ENCODE results near the gene PTCD1. TPM values are rescaled to one million over a fixed set of nuclear protein-coding genes. Genes with fewer than 3 reads are reported as not detected.
A peak's percentile ranks its signal among the peaks of the same experiment; 100 is the strongest.

PTCD1 gene
- total and polyA plus RNA-seq, 9 of the 15 experiments (the other 6 are each of a cell fraction or from before 2014, with no cell fraction given) = 0.46 to 17.1 (median 6.2) TPM

DNA sequence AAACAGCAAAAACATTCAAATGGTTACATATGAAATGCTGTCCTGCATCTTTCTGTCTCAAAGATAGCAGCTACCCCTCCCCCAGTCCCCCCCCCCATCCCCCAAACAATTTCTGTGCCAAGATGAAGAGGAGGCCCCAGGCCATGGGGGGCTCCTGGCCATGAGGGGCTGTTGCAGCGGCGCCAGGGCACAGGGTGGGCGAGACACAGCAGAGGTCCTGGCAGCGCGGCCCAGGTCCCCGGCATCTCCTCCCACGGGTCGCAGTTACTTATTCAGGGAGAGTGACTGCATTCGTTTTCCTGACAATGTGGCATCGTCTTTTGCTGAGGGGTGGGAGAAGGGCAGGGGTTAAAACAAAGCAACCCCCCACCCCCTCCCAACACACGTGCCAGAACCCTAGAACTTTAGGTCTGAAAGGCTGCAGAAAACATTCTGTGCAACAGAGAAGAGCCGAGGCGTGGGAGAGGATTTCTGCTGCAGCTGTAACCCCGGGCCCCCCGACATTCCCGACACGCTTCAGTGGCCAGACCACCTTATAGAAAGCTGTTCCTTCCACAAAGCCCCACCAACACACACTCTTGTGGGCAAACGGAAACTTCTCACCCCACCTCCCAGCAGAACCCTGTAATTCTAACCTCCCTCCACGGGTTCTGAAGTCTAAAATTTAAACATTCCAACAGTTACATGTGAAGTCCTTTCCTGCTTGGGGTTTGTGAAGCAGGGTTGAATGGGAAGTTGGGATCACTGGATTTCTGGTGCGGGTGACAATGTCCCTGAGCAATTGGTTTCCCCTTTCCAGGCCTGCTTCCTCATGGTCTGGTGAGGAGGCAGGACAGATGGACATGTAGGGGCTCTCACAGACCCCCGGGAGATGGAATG is 41.9 kb downstream of the PTCD1 start:
- Histone ChIP-seq H3K36me3 (ENCODE audit: control insufficient read depth, insufficient read depth, low read length) (peaks cover 97% of the 10 kb centered on the region), H3K4me2 (ENCODE audit: insufficient read depth, low read length) (no peak overlapping the region), H3K9me3 (replicated peaks; ENCODE audit: control insufficient read depth, insufficient read depth, low read depth, low read length) (no peaks in the 10 kb centered on the region), H3K9ac (ENCODE audit: insufficient read depth in 1 of 2, low read depth in 2 of 2, low read length in 2 of 2) (no peak overlapping the region), H4K20me1 (replicated peaks; ENCODE audit: control insufficient read depth, insufficient read depth, low read length) (peaks cover 28% of the 10 kb centered on the region; the same call in 1 of the 2 replicates), H2AFZ (ENCODE audit: low read depth, low read length) (no peak overlapping the region), H3K9me1 (ENCODE audit: control insufficient read depth, insufficient read depth, low read length) (no peaks in the 10 kb centered on the region), H3K79me2 (ENCODE audit: control insufficient read depth, insufficient read depth, low read length) (no peaks in the 10 kb centered on the region), H3K27me3 (ENCODE audit: control insufficient read depth in 2 of 2, insufficient read depth in 2 of 2, low read length in 2 of 2) (no peaks in the 10 kb centered on the region), H3K4me3 (no peak overlapping the region), H3K4me1 (replicated peaks in 1 of 2; ENCODE audit: control insufficient read depth in 2 of 2, insufficient read depth in 2 of 2, low read length in 2 of 2) (peaks cover 0 to 29% of the 10 kb centered on the region in 2 experiments; a peak in 2 of 5 replicates), H3K27ac (ENCODE audit: extremely low read depth, low read depth, low read length) (no peak overlapping the region)
- in situ Hi-C loops (cut with MboI) = no loop called here
- intact Hi-C loops (cut with micrococcal nuclease) = no loop called here
- no peak for ATAC-seq
- BruUV-seq (replicated peaks) = no TSS peak
- no peak for FAIRE-seq
- TF ChIP-seq POLR2G (IDR thresholded peaks at IDR 0.05; ENCODE audit: low read depth, low read length) (peak; percentile 71), ZNF740 (CRISPR knock-in tag; IDR thresholded peaks at IDR 0.05) (0 out of 2 replicates have a peak, but pooled peaks have one; percentile 25), ZNF740 (tag; IDR thresholded peaks at IDR 0.05) (0 out of 4 replicates have a peak, but pooled peaks of 1 of the 2 experiments have one; percentile 50), RBM22 (IDR thresholded peaks at IDR 0.05; ENCODE audit: low read depth, low read length, poor library complexity, severe bottlenecking) (peak; percentile 74), POLR2AphosphoS2 (IDR thresholded peaks at IDR 0.05; ENCODE audit: low read length) (peak; percentile 35; the same call in 1 of the 2 replicates), LEF1 (IDR thresholded peaks at IDR 0.05) (no peak), RBFOX2 (IDR thresholded peaks at IDR 0.05; ENCODE audit: low read depth, low read length) (peak; percentile 29), SMARCB1 (IDR thresholded peaks at IDR 0.05; ENCODE audit: insufficient read length, low read depth) (no peak), POLR2A (conservative IDR thresholded peaks at IDR 0.05) (peak; percentile 72), HDAC2 (IDR thresholded peaks at IDR 0.05) (no peak), POLR2B (IDR thresholded peaks at IDR 0.05; ENCODE audit: low read depth, partially characterized antibody) (peak; percentile 30), SUPT5H (IDR thresholded peaks at IDR 0.05) (peak; percentile 67), ZNF3 (CRISPR knock-in tag; IDR thresholded peaks at IDR 0.05) (0 out of 2 replicates have a peak, but pooled peaks have one; percentile 9), PML (IDR thresholded peaks at IDR 0.05; ENCODE audit: low read length) (peak; percentile 59; the same call in 1 of the 2 replicates)
- WGBS (ENCODE audit: insufficient coverage, low coverage, missing lambda C conversion rate) = 87% methylated on average over 18 of the region's 21 CpGs
- ChIA-PET CTCF (ENCODE audit: low intra/inter-chr PET ratio) (no interaction called here), POLR2A (interaction anchor here (0.6 to 1.8 kb wide), 3 partner anchors 9 to 223 kb away, joined by 3 to 7 read pairs (median 3); no protein-coding TSS in a partner anchor)
- DNase-seq (ENCODE audit: extremely low read depth in 1 of 4, low spot score in 3 of 4) = no peak
